Neural cell (in vitro differentiated cells): ENCODE results near the gene KIRREL3.

Experiments used
- EP300 ChIP-seq: fragments of 450-650 bp; conservative IDR thresholded peaks from 2 replicates; pipeline ENCODE4 v1.6.1; 2014; ENCODE audit warnings: antibody characterized with exemption, mild to moderate bottlenecking, moderate library complexity; ENCODE audit not compliant: poor library complexity, severe bottlenecking
- EZH2 ChIP-seq: fragments of 200-600, 300-800 bp; shearing (Covaris generic), sonication (generic); IDR thresholded peaks from 2 replicates; pipeline ENCODE4 v1.6.1; 2014; ENCODE audit warnings: antibody characterized with exemption, low read length, borderline replicate concordance, mild to moderate bottlenecking; ENCODE audit not compliant: insufficient read depth, poor library complexity, severe bottlenecking
- POLR2AphosphoS5 ChIP-seq: IDR thresholded peaks from 2 replicates; pipeline ENCODE4 v1.6.1; 2012
- RAD21 ChIP-seq: fragments of 450-650 bp; conservative IDR thresholded peaks from 2 replicates; pipeline ENCODE4 v1.6.1; 2014; ENCODE audit warnings: antibody characterized with exemption, mild to moderate bottlenecking, moderate library complexity
- SMC3 ChIP-seq: fragments of 450-650 bp; conservative IDR thresholded peaks from 2 replicates; pipeline ENCODE4 v1.6.1; 2014; ENCODE audit warnings: antibody characterized with exemption, mild to moderate bottlenecking, moderate library complexity; ENCODE audit not compliant: poor library complexity
- TF ChIP-seq, protein P1 (sequence below): fragments of 450-650 bp; IDR thresholded peaks from 2 replicates; pipeline ENCODE4 v1.5.1; 2014; ENCODE audit warnings: antibody characterized with exemption, mild to moderate bottlenecking, moderate library complexity; ENCODE audit not compliant: poor library complexity, severe bottlenecking

DNA sequence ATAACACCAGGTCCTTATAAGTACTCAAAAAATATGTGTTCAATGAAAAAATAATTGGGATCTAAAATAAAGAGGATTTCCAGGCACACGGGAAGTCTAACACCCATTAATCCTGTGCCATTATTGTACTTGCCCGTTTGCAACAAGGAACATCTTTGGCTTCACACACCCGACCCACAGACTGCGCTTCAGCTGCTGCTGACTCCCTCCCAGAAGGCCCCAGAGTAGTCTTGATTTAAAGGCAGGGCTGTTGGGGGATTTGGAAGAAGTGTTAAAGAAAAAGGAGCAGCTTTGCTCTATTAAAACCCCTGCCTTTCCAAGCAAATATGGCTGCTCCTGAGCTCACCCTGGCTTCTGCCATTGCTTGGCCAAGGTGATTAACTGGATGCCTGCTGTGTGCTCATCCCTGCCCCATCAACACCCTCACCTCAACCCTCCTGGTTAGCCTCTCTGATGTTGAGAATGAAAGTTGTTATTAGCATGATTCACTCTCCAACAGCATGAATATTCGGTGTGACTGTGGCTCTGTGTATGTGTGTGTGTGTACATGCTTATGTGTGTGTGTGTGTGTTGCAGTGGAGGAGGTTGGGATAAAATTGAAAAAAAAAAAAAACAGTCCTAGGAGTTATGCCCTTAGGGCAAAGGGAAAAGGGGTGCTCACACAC lies 76.1 kb downstream of the KIRREL3 start:
- TF ChIP-seq POLR2AphosphoS5, result no peak
- TF ChIP-seq, protein P1, sequence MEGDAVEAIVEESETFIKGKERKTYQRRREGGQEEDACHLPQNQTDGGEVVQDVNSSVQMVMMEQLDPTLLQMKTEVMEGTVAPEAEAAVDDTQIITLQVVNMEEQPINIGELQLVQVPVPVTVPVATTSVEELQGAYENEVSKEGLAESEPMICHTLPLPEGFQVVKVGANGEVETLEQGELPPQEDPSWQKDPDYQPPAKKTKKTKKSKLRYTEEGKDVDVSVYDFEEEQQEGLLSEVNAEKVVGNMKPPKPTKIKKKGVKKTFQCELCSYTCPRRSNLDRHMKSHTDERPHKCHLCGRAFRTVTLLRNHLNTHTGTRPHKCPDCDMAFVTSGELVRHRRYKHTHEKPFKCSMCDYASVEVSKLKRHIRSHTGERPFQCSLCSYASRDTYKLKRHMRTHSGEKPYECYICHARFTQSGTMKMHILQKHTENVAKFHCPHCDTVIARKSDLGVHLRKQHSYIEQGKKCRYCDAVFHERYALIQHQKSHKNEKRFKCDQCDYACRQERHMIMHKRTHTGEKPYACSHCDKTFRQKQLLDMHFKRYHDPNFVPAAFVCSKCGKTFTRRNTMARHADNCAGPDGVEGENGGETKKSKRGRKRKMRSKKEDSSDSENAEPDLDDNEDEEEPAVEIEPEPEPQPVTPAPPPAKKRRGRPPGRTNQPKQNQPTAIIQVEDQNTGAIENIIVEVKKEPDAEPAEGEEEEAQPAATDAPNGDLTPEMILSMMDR, result no peak
- no peak for TF ChIP-seq RAD21
- TF ChIP-seq EZH2, result no peak
- no peak for TF ChIP-seq EP300
- TF ChIP-seq SMC3, result no peak
